ENCODE data around the gene SPTBN1. TPM values are rescaled to one million over a fixed set of nuclear protein-coding genes. Genes with fewer than 3 reads are reported as not detected.

The SPTBN1 gene
- total and polyA plus RNA-seq, 2 of the 13 experiments (the other 11 are each of a cell fraction or from before 2014, with no cell fraction given), result 123 to 299 TPM

DNA sequence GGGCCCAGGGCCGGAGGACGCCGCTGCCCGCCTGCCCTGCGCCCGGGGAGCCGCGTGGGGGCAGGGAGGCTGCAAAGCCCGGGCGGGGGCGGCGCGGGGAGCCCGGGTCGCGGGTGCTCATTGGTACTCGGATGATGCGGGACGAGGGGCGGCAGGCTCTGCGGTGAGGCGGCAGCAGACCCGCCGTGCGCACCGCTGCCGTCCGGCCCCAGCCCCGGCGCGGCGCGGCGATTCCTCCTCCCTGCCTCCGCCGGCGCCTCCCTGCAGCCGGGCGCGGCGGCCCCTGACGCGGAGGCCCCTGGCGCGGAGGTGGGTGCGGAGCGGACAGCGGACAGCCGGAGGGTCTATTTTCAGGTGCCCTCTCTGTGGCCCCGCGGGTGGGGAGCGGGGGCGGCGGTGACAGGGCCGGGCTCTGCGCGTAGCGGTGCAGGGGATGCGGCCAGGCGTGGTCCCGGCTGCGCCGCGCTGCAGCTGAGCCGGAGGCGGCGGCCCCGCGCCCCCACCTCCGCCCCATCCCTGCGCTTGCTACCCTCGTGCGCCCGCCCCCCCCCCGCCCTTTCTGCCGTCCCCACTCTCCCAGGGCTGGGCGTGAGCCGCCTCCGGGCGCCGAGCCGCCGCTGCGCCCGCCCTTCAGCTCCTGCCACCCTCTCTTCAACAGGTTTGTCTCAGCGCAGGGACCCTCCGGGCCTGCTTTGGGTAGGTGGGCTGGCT lies 640 bp downstream of the SPTBN1 start (continued):
- TF ChIP-seq DRAP1 (CRISPR knock-in tag; IDR thresholded peaks at IDR 0.05) (no peak), ASH2L (IDR thresholded peaks at IDR 0.05; ENCODE audit: insufficient read length, low read depth, low read length) (peak; percentile 10), ZFP37 (CRISPR knock-in tag; IDR thresholded peaks at IDR 0.05; ENCODE audit: borderline replicate concordance) (0 out of 2 replicates have a peak, but pooled peaks have one; percentile 20), ZFP41 (CRISPR knock-in tag; IDR thresholded peaks at IDR 0.05; ENCODE audit: borderline replicate concordance) (0 out of 2 replicates have a peak, but pooled peaks have one; percentile 4), NBN (conservative IDR thresholded peaks at IDR 0.05) (no peak), MTF2 (CRISPR knock-in tag; IDR thresholded peaks at IDR 0.05; ENCODE audit: borderline replicate concordance) (no peak), ZNF441 (CRISPR knock-in tag; IDR thresholded peaks at IDR 0.05; ENCODE audit: borderline replicate concordance) (peak; percentile 57; the same call in 1 of the 2 replicates), THAP11 (CRISPR knock-in tag; IDR thresholded peaks at IDR 0.05) (no peak), PRMT3 (CRISPR knock-in tag; IDR thresholded peaks at IDR 0.05; ENCODE audit: borderline replicate concordance, low read depth) (no peak), ZSCAN21 (CRISPR knock-in tag; IDR thresholded peaks at IDR 0.05; ENCODE audit: borderline replicate concordance) (no peak), POGZ (CRISPR knock-in tag; IDR thresholded peaks at IDR 0.05) (no peak), ZNF614 (CRISPR knock-in tag; IDR thresholded peaks at IDR 0.05; ENCODE audit: borderline replicate concordance) (no peak), XRCC5 (optimal IDR thresholded peaks at IDR 0.05; ENCODE audit: low read length) (no peak), MAX (IDR thresholded peaks at IDR 0.05) (peak; percentile 31; the same call in 1 of the 2 replicates), ZNF546 (CRISPR knock-in tag; conservative IDR thresholded peaks at IDR 0.05) (no peak), ZC3H13 (CRISPR knock-in tag; IDR thresholded peaks at IDR 0.05) (no peak), ZNF800 (CRISPR knock-in tag; IDR thresholded peaks at IDR 0.05) (no peak), RBFOX2 (IDR thresholded peaks at IDR 0.05; ENCODE audit: low read depth, low read length) (peak; percentile 75), ZFX (CRISPR knock-in tag; IDR thresholded peaks at IDR 0.05; ENCODE audit: low read depth) (peak; percentile 12; the same call in 1 of the 2 replicates), HDAC2 (CRISPR knock-in tag; IDR thresholded peaks at IDR 0.05) (no peak), ZBTB44 (CRISPR knock-in tag; IDR thresholded peaks at IDR 0.05) (no peak), ZFAT (CRISPR knock-in tag; conservative IDR thresholded peaks at IDR 0.05) (no peak), KLF16 (CRISPR knock-in tag; IDR thresholded peaks at IDR 0.05) (no peak), RELA (CRISPR knock-in tag; IDR thresholded peaks at IDR 0.05) (no peak)
- TF ChIP-seq, protein P1, sequence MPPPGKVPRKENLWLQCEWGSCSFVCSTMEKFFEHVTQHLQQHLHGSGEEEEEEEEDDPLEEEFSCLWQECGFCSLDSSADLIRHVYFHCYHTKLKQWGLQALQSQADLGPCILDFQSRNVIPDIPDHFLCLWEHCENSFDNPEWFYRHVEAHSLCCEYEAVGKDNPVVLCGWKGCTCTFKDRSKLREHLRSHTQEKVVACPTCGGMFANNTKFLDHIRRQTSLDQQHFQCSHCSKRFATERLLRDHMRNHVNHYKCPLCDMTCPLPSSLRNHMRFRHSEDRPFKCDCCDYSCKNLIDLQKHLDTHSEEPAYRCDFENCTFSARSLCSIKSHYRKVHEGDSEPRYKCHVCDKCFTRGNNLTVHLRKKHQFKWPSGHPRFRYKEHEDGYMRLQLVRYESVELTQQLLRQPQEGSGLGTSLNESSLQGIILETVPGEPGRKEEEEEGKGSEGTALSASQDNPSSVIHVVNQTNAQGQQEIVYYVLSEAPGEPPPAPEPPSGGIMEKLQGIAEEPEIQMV (CRISPR knock-in tag; IDR thresholded peaks at IDR 0.05; ENCODE audit: low read depth), result no peak
